HepG2 (cell line): ENCODE results near the gene MXD1. TPM values are rescaled to one million over a fixed set of nuclear protein-coding genes. Genes with fewer than 3 reads are reported as not detected.

Experiments used
- AHDC1 ChIP-seq: sonication (generic); formaldehyde crosslinking; IDR thresholded peaks from 2 replicates; pipeline ENCODE4 v1.5.1; 2020; ENCODE audit warnings: mild to moderate bottlenecking, missing genetic modification reagents, borderline replicate concordance
- CEBPZ ChIP-seq: IDR thresholded peaks from 2 replicates; pipeline ENCODE4 v1.6.1; 2012; ENCODE audit warnings: low read length, improper control_type of control experiment
- FIP1L1 ChIP-seq: fragments of 200-400 bp; formaldehyde crosslinking; IDR thresholded peaks from 2 replicates; pipeline ENCODE4 v1.6.1; 2018; ENCODE audit warnings: low read depth, mild to moderate bottlenecking, low read length, moderate library complexity, borderline replicate concordance; ENCODE audit not compliant: insufficient read depth
- HCFC1 ChIP-seq: fragments of 150-350 bp; IDR thresholded peaks from 2 replicates; pipeline ENCODE4 v1.6.1; 2014; ENCODE audit warnings: low read depth, low read length
- HOXA5 ChIP-seq: sonication (generic); formaldehyde crosslinking; IDR thresholded peaks from 2 replicates; pipeline ENCODE4 v1.4.0; 2020; ENCODE audit warnings: missing genetic modification reagents
- MEIS1 ChIP-seq: sonication (generic); formaldehyde crosslinking; IDR thresholded peaks from 2 replicates; pipeline ENCODE4 v1.9.0; 2021; ENCODE audit warnings: mild to moderate bottlenecking, missing genetic modification reagents, moderate library complexity, borderline replicate concordance
- MIER3 ChIP-seq: IDR thresholded peaks from 2 replicates; pipeline ENCODE4 v1.6.1; 2016; ENCODE audit warnings: missing compliant biosample characterization, borderline replicate concordance
- PHF21A ChIP-seq: sonication (generic); formaldehyde crosslinking; IDR thresholded peaks from 2 replicates; pipeline ENCODE4 v1.5.0; 2020; ENCODE audit warnings: mild to moderate bottlenecking, missing genetic modification reagents
- SETDB1 ChIP-seq: sonication (generic); formaldehyde crosslinking; IDR thresholded peaks from 2 replicates; pipeline ENCODE4 v1.5.1; 2020; ENCODE audit warnings: missing genetic modification reagents, mild to moderate bottlenecking, borderline replicate concordance
- SSRP1 ChIP-seq: IDR thresholded peaks from 2 replicates; pipeline ENCODE4 v1.6.1; 2016; ENCODE audit warnings: control low read depth
- STAT5B ChIP-seq: sonication (generic); formaldehyde crosslinking; IDR thresholded peaks from 2 replicates; pipeline ENCODE4 v1.4.0; 2020; ENCODE audit warnings: missing genetic modification reagents
- ZNF136 ChIP-seq: sonication (generic); formaldehyde crosslinking; IDR thresholded peaks from 2 replicates; pipeline ENCODE4 v1.8.1; 2022; ENCODE audit warnings: low read depth, mild to moderate bottlenecking, moderate library complexity, missing genetic modification reagents
- ZNF253 ChIP-seq: sonication (generic); formaldehyde crosslinking; IDR thresholded peaks from 2 replicates; pipeline ENCODE4 v1.8.0; 2022; ENCODE audit warnings: mild to moderate bottlenecking, missing genetic modification reagents, borderline replicate concordance
- ZNF619 ChIP-seq: sonication (generic); formaldehyde crosslinking; IDR thresholded peaks from 2 replicates; pipeline ENCODE4 v1.4.0; 2020; ENCODE audit warnings: mild to moderate bottlenecking, missing genetic modification reagents
- ZNF652 ChIP-seq: IDR thresholded peaks from 2 replicates; pipeline ENCODE4 v1.6.1; 2016; ENCODE audit warnings: low read depth, borderline replicate concordance
- ZNF776 ChIP-seq: sonication (generic); formaldehyde crosslinking; IDR thresholded peaks from 2 replicates; pipeline ENCODE4 v1.4.0; 2020; ENCODE audit warnings: mild to moderate bottlenecking, missing genetic modification reagents
- polyA plus RNA-seq, 8 experiments: library from polyadenylated mRNA; depleted of rRNA in 3 of 8; stranded (reverse) in 7 of 8; unstranded in 1 of 8; fragments of >200 nt; fragmentation: Illumina TruSeq in 4 of 8; extraction: Trizol in 4 of 8; gene quantifications; 2 replicates each; pipeline versions ENCODE4 v1.2.1 to v1.2.3, GENCODE V29; 2011 to 2016; ENCODE audit warnings: low read depth in 4 of 8, missing spikeins in 1 of 8, mixed read lengths in 1 of 8; ENCODE audit not compliant: insufficient read depth in 1 of 8
- total RNA-seq, 5 experiments: library from RNA; depleted of rRNA; stranded (reverse); fragments of >200 nt; fragmentation: Illumina TruSeq; extraction: Trizol; gene quantifications; 2 replicates each; pipeline ENCODE4 v1.2.3, GENCODE V29; 2016; ENCODE audit warnings: low read depth in 1 of 5
- TF ChIP-seq, protein P1 (sequence below): sonication (generic); formaldehyde crosslinking; IDR thresholded peaks from 2 replicates; pipeline ENCODE4 v1.4.0; 2020; ENCODE audit warnings: mild to moderate bottlenecking, missing genetic modification reagents

MXD1 gene
- total and polyA plus RNA-seq, 2 of the 13 experiments (the other 11 are each of a cell fraction or from before 2014, with no cell fraction given): 6.4 to 14.9 TPM

DNA sequence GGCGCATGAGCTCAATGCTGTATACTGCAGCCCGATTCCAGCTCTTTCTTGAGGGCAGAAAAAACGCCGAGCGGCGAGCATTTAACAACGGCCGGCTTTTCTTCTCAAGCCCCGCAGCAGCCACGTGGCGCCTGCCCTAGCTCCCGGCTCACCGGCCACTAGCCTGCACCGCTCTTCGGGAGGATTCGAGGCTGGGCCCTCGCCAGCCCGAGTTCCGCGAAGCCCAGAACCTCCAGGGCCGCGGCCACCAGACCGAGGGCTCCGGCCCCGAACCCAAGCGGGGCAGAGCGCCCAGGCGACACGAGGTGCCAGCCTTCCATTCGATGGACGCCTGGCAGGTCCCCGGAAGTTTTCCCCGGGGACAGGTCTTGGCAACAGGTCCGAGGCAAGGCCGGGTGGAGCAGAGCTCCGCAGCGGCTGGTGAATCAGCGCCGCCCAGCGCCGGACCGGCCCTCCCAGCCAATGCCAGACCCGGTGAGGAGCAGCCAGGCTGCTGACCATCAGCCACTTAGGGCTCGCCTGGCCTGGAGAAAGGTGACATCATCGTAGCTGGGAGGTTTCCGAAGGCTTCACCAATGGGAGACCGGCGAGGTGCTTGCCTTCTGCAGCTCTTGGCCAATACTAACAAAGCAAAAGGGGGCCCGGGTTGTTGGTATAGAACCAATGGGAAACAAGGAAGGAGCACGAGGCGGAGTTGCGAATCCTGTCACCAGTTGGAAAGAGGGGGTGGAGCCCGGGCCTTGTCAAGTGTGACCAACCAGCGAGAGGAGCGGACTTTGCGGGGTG lies 552 bp upstream of the MXD1 start (continued):
- TF ChIP-seq ZNF652 (0 out of 2 replicates have a peak, but pooled peaks have one; percentile 41), HOXA5 (peak; percentile 97), ZNF253 (CRISPR knock-in tag) (peak; percentile 95; the same call in 1 of the 2 replicates), MIER3 (peak; percentile 57; the same call in 1 of the 2 replicates), SETDB1 (no peak), FIP1L1 (peak; percentile 59; the same call in 1 of the 2 replicates), ZNF136 (CRISPR knock-in tag) (peak; percentile 88; the same call in 1 of the 2 replicates), STAT5B (CRISPR knock-in tag) (no peak; the same call in none of the 2 replicates), MEIS1 (CRISPR knock-in tag) (peak; percentile 79; the same call in 1 of the 2 replicates), SSRP1 (CRISPR knock-in tag) (peak; percentile 64; the same call in 1 of the 2 replicates), CEBPZ (peak; percentile 56), ZNF619 (0 out of 2 replicates have a peak, but pooled peaks have one; percentile 29), PHF21A (CRISPR knock-in tag) (peak; percentile 86), HCFC1 (no peak), AHDC1 (CRISPR knock-in tag) (peak; percentile 78), ZNF776 (CRISPR knock-in tag) (no peak; the same call in 1 of the 2 replicates)
- TF ChIP-seq, protein P1, sequence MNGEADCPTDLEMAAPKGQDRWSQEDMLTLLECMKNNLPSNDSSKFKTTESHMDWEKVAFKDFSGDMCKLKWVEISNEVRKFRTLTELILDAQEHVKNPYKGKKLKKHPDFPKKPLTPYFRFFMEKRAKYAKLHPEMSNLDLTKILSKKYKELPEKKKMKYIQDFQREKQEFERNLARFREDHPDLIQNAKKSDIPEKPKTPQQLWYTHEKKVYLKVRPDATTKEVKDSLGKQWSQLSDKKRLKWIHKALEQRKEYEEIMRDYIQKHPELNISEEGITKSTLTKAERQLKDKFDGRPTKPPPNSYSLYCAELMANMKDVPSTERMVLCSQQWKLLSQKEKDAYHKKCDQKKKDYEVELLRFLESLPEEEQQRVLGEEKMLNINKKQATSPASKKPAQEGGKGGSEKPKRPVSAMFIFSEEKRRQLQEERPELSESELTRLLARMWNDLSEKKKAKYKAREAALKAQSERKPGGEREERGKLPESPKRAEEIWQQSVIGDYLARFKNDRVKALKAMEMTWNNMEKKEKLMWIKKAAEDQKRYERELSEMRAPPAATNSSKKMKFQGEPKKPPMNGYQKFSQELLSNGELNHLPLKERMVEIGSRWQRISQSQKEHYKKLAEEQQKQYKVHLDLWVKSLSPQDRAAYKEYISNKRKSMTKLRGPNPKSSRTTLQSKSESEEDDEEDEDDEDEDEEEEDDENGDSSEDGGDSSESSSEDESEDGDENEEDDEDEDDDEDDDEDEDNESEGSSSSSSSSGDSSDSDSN (CRISPR knock-in tag): peak; percentile 98
